ENCODE data around the gene HTR1B.

DNA sequence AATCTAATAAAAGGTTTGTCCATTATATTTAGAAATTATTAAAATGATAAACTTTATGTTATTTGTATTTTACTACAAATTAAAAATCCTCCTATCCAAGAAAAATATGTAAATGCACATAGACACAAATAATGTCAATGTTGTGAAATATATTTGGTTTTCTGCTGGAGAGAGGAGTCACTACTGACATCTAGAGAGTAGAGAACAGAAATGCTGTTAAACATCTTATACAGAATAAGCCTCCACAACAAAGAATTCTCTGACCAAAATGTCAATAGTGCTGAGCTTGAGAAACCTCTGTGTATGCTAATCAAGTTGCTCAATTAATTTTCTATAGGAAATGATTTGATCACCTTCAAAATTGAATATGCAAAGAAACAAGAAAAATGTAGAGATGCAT, 12.4 kb downstream of the HTR1B start:
- TF ChIP-seq, protein P1, sequence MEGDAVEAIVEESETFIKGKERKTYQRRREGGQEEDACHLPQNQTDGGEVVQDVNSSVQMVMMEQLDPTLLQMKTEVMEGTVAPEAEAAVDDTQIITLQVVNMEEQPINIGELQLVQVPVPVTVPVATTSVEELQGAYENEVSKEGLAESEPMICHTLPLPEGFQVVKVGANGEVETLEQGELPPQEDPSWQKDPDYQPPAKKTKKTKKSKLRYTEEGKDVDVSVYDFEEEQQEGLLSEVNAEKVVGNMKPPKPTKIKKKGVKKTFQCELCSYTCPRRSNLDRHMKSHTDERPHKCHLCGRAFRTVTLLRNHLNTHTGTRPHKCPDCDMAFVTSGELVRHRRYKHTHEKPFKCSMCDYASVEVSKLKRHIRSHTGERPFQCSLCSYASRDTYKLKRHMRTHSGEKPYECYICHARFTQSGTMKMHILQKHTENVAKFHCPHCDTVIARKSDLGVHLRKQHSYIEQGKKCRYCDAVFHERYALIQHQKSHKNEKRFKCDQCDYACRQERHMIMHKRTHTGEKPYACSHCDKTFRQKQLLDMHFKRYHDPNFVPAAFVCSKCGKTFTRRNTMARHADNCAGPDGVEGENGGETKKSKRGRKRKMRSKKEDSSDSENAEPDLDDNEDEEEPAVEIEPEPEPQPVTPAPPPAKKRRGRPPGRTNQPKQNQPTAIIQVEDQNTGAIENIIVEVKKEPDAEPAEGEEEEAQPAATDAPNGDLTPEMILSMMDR (IDR thresholded peaks at IDR 0.05 in 8 of 11, conservative IDR thresholded peaks at IDR 0.05 in 3 of 11): no peak
- TF ChIP-seq POLR2AphosphoS5 (IDR thresholded peaks at IDR 0.05): no peak
- TF ChIP-seq POLR2A (IDR thresholded peaks at IDR 0.05): no peak

Measured in spleen (tissue), 7 donors.